Keratinocyte (primary cell): ENCODE data around the gene DZIP1L.

Experiments used
- CTCF ChIP-seq, 3 experiments: IDR thresholded peaks in 1 of 3; conservative IDR thresholded peaks in 1 of 3; optimal IDR thresholded peaks in 1 of 3; 2 replicates in 2 of 3; 3 replicates in 1 of 3; pipeline versions ENCODE3 to v1.5.1; 2011; ENCODE audit warnings: low read length in 3 of 3, mild to moderate bottlenecking in 3 of 3, moderate library complexity in 2 of 3, control low read depth in 1 of 3, inconsistent platforms in 1 of 3; ENCODE audit not compliant: insufficient read depth in 2 of 3; ENCODE audit errors: extremely low read depth in 1 of 3
- EZH2 ChIP-seq: IDR thresholded peaks from one replicate; pipeline ENCODE4 v1.6.1; 2012; ENCODE audit warnings: inconsistent platforms, mild to moderate bottlenecking, low read length, moderate library complexity

GRCh38 chr3:138078096-138078495, 37.3 kb downstream of the DZIP1L start:
- TF ChIP-seq CTCF (optimal IDR thresholded peaks at IDR 0.05 in 1 of 3, IDR thresholded peaks at IDR 0.05 in 1 of 3, conservative IDR thresholded peaks at IDR 0.05 in 1 of 3; ENCODE audit: extremely low read depth in 1 of 3, insufficient read depth in 2 of 3, low read length in 3 of 3) (no peak), EZH2 (no peak)
